Progenitor cell of endocrine pancreas (in vitro differentiated cells): ENCODE data around the gene OLFM3. TPM values are rescaled to one million over a fixed set of nuclear protein-coding genes. Genes with fewer than 3 reads are reported as not detected.

Experiments
- DNase-seq: peaks from one replicate; pipeline ENCODE4 v3.0.0; 2021; ENCODE audit warnings: low spot score; ENCODE audit not compliant: unreplicated experiment
- H3K27ac Mint-ChIP-seq: 2 replicates; pipeline ENCODE4 v1.8.0; 2021; ENCODE audit warnings: mild to moderate bottlenecking, moderate library complexity, mixed read lengths
- H3K27me3 Mint-ChIP-seq: 2 replicates; pipeline ENCODE4 v1.8.0; 2021; ENCODE audit warnings: mixed read lengths
- H3K36me3 Mint-ChIP-seq: 2 replicates; pipeline ENCODE4 v1.8.0; 2022; ENCODE audit warnings: mixed read lengths; ENCODE audit not compliant: insufficient read depth
- H3K4me1 Mint-ChIP-seq: 2 replicates; pipeline ENCODE4 v1.8.0; 2021; ENCODE audit warnings: low read depth, mixed read lengths
- H3K4me3 Mint-ChIP-seq: 2 replicates; pipeline ENCODE4 v1.8.0; 2021; ENCODE audit warnings: low read depth, mild to moderate bottlenecking, moderate library complexity, mixed read lengths
- H3K9me3 Mint-ChIP-seq: 2 replicates; pipeline ENCODE4 v1.8.0; 2021; ENCODE audit warnings: low read depth, mixed read lengths
- total RNA-seq: library from RNA; stranded (reverse); gene quantifications from 2 replicates; pipeline ENCODE4 v1.2.1, GENCODE V29; 2021
- TF ChIP-seq, protein P1 (sequence below): fragments of 200-600 bp; sonication (generic); IDR thresholded peaks from one replicate; pipeline ENCODE4 v1.5.0; 2021; ENCODE audit warnings: antibody characterized with exemption, mild to moderate bottlenecking; ENCODE audit not compliant: unreplicated experiment

OLFM3 gene
- total RNA-seq, 1 donor from 2014 or later: 1.1 TPM

DNA sequence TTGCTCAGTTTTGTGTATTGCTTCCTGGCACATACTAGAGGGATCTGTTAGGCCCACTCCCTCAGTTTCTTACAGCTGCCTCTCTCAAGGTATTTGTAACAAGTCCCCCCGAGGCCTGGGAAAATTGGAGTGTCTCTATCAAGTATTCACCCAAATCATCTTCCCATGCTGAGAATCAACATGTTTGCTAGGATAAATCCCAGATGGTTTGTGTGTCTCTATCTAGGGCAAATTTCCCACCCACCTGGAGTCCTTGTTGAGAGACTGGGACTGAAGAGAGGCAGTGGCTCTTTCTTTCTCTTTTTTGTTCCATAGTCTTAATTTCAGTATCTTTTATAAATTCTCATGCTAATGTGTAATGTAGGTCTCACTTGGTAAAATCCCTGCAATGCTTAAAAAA, 58.0 kb downstream of the OLFM3 start:
- Mint-ChIP-seq H3K9me3 (peaks cover 7% of the 10 kb centered on the region), H3K4me3 (no peak overlapping the region), H3K27me3 (no peaks in the 10 kb centered on the region), H3K4me1 (peaks cover 9% of the 10 kb centered on the region), H3K36me3 (no peaks in the 10 kb centered on the region), H3K27ac (no peak overlapping the region)
- TF ChIP-seq, protein P1, sequence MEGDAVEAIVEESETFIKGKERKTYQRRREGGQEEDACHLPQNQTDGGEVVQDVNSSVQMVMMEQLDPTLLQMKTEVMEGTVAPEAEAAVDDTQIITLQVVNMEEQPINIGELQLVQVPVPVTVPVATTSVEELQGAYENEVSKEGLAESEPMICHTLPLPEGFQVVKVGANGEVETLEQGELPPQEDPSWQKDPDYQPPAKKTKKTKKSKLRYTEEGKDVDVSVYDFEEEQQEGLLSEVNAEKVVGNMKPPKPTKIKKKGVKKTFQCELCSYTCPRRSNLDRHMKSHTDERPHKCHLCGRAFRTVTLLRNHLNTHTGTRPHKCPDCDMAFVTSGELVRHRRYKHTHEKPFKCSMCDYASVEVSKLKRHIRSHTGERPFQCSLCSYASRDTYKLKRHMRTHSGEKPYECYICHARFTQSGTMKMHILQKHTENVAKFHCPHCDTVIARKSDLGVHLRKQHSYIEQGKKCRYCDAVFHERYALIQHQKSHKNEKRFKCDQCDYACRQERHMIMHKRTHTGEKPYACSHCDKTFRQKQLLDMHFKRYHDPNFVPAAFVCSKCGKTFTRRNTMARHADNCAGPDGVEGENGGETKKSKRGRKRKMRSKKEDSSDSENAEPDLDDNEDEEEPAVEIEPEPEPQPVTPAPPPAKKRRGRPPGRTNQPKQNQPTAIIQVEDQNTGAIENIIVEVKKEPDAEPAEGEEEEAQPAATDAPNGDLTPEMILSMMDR: no peak
- DNase-seq: no peak

DNA sequence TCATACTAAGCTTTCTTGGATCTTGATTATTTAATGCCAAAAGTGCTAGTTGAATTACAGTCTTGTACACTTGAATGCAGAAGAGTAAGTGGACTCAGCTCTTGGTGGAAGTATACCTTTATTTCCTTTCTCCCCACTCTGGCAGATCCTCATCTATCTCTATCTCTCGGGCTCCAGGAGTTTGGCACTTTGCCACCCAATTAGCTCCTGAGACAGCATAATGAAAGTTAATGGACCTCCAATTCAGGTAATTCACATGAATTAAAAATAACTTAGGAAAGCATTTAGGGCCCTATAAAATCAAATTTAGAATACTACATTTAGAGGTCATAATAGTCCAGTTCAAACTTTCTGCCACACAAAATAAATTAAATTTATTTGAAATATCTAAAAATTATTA, 67.4 kb downstream of the OLFM3 start:
- Mint-ChIP-seq H3K27me3 (no peaks in the 10 kb centered on the region), H3K4me1 (no peaks in the 10 kb centered on the region), H3K4me3 (no peak overlapping the region), H3K27ac (no peak overlapping the region), H3K36me3 (no peaks in the 10 kb centered on the region), H3K9me3 (no peaks in the 10 kb centered on the region)
- DNase-seq: no peak
- TF ChIP-seq, protein P1: no peak

DNA sequence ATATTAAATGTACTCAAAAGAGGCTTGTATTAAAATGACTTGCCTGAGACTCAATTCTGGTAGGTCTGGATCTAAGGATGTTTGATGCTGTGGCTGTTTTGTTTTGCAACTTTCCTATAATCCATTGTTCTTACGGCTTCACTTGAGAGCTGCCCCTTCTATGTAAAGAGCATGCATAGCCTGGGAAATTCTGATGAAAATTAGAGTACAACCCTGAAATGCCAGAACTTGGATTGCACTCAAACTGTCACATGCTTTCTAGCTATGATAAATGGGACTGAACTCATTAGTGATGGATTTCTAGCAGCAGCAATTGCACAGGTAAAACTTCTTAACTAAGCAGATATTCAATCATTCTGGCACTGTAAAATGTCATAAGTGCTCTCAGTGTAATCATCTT, 67.9 kb downstream of the OLFM3 start:
- H3K4me1 Mint-ChIP-seq: no peaks in the 10 kb centered on the region
- H3K4me3 Mint-ChIP-seq: no peak overlapping the region
- H3K36me3 Mint-ChIP-seq: no peaks in the 10 kb centered on the region
- H3K9me3 Mint-ChIP-seq: no peaks in the 10 kb centered on the region
- H3K27me3 Mint-ChIP-seq: no peaks in the 10 kb centered on the region
- no peak overlapping the region for H3K27ac Mint-ChIP-seq
- TF ChIP-seq, protein P1: no peak
- no peak for DNase-seq

DNA sequence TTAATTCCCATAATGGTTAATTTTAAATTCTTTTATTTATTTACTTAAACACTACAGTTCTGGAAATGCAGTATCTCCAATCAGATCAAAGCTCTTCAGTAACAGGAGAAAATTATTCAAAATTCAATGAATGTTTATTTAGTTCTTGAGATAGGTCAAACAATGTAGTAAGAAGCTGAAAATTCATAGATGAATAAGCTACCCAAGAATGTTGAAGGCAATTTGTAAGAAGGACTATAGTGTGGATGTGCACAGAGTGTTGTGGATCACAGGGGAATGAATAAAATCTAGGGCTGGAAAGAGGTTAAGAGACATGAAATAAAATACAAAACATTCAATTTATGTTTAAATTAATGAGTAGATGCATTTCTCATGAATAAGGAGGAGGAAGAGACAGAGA, 72.0 kb downstream of the OLFM3 start:
- no peak for DNase-seq
- TF ChIP-seq, protein P1: no peak
- no peaks in the 10 kb centered on the region for H3K9me3 Mint-ChIP-seq
- no peaks in the 10 kb centered on the region for H3K27me3 Mint-ChIP-seq
- peaks cover 9% of the 10 kb centered on the region for H3K4me1 Mint-ChIP-seq
- no peak overlapping the region for H3K27ac Mint-ChIP-seq
- no peaks in the 10 kb centered on the region for H3K36me3 Mint-ChIP-seq
- H3K4me3 Mint-ChIP-seq: no peak overlapping the region

DNA sequence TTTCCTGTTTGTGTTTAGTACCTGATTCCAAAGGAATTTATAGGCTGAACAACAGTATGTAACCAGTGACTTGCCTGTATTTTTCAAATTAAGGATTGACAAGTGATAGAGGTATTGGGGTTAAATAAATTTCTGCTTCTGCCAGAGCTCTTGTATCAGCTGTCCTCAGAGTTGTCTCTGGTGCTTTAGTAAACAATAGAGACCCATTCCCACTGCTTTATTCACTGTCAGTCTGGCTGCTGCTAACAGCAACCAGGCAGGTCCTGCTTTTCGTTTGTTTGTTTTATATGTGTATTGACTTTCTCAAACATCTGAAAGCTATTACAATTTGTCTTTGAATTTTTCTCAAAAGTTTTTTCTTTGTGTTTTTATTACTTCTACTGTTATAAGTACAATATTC, 76.1 kb downstream of the OLFM3 start:
- Mint-ChIP-seq H3K4me1 (peaks cover 9% of the 10 kb centered on the region), H3K9me3 (no peaks in the 10 kb centered on the region), H3K27ac (no peak overlapping the region), H3K4me3 (no peak overlapping the region), H3K36me3 (no peaks in the 10 kb centered on the region), H3K27me3 (no peaks in the 10 kb centered on the region)
- TF ChIP-seq, protein P1: no peak
- no peak for DNase-seq
